22Rv1 (cell line): ENCODE data around the gene SMARCE1.

Experiments
- ZFX ChIP-seq: fragments of 450-650 bp; IDR thresholded peaks from 2 replicates; pipeline ENCODE4 v1.6.1; 2017; ENCODE audit warnings: antibody characterized with exemption, borderline replicate concordance
- TF ChIP-seq, protein P1 (sequence below): fragments of 450-650 bp; IDR thresholded peaks from 2 replicates; pipeline ENCODE4 v1.5.1; 2017; ENCODE audit warnings: mild to moderate bottlenecking

DNA sequence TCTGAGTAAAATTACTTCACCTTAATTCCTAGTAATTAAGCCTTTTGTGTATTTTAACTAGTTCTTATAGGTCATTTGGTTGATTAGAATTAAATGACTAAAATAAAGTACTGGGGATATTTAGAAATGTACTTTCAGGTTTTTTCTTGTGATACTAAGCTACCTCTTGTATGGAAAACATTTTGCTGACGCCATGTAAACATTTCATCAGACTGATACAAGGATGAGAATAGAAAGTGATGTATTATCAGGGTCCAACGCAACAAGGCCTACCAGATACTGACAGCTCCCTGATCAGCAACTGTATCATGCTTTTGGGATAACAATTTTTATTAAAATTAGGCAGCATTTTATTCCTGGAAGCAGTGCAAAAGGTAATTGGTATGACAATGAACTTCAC, 1.7 kb downstream of the SMARCE1 start:
- TF ChIP-seq, protein P1, sequence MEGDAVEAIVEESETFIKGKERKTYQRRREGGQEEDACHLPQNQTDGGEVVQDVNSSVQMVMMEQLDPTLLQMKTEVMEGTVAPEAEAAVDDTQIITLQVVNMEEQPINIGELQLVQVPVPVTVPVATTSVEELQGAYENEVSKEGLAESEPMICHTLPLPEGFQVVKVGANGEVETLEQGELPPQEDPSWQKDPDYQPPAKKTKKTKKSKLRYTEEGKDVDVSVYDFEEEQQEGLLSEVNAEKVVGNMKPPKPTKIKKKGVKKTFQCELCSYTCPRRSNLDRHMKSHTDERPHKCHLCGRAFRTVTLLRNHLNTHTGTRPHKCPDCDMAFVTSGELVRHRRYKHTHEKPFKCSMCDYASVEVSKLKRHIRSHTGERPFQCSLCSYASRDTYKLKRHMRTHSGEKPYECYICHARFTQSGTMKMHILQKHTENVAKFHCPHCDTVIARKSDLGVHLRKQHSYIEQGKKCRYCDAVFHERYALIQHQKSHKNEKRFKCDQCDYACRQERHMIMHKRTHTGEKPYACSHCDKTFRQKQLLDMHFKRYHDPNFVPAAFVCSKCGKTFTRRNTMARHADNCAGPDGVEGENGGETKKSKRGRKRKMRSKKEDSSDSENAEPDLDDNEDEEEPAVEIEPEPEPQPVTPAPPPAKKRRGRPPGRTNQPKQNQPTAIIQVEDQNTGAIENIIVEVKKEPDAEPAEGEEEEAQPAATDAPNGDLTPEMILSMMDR = no peak
- TF ChIP-seq ZFX = no peak
